AG04450 (cell line): ENCODE results near the gene CAPRIN1. TPM values are rescaled to one million over a fixed set of nuclear protein-coding genes. Genes with fewer than 3 reads are reported as not detected.
"Not testable (repeated sequence)": the region's sequence is repeated elsewhere in the genome, so short reads cannot be mapped to it uniquely, and the experiment has no call there.

Source experiments
- CTCF ChIA-PET: fragments of 300-600, 350-600 bp; formaldehyde crosslinking; extraction: SDS; loops from one replicate; lab custom pipeline; 2022; ENCODE audit warnings: antibody characterized with exemption, inconsistent platforms; lab: Charles Lee
- POLR2A ChIA-PET: fragments of 350-600 bp; formaldehyde crosslinking; extraction: SDS; loops from one replicate; lab custom pipeline; 2021; ENCODE audit warnings: antibody characterized with exemption, inconsistent platforms; lab: Yijun Ruan, JAX
- DNase-seq: peaks from one replicate; pipeline ENCODE4 v3.0.0-alpha.2; 2011; ENCODE audit warnings: low read depth, low spot score
- H3K27ac ChIP-seq: one replicate; pipeline ENCODE4 v1.5.1; 2012; ENCODE audit warnings: low read depth, low read length, control low read depth
- H3K27me3 ChIP-seq: one replicate; pipeline ENCODE4 v1.6.0; 2012; ENCODE audit warnings: low read length; ENCODE audit not compliant: control insufficient read depth, insufficient read depth
- H3K4me3 ChIP-seq: 2 replicates; pipeline ENCODE4 v1.5.1; 2011; ENCODE audit warnings: mild to moderate bottlenecking, low read depth, low read length, control low read depth
- H3K9me3 ChIP-seq: 2 replicates; pipeline ENCODE4 v1.5.1; 2012; ENCODE audit warnings: low read length; ENCODE audit not compliant: control insufficient read depth, insufficient read depth
- polyA plus RNA-seq: library from polyadenylated mRNA; depleted of rRNA; stranded (reverse); fragments of >200 nt; gene quantifications from 2 replicates; pipeline ENCODE4 v1.2.3, GENCODE V29; 2011
- TF ChIP-seq, protein P1 (sequence below): IDR thresholded peaks from 2 replicates; pipeline ENCODE4 v1.5.1; 2011; ENCODE audit warnings: low read depth, low read length, control low read depth, inconsistent platforms

CAPRIN1 gene
- polyA plus RNA-seq, 1 experiment = 251 TPM

GRCh38 chr11:34065505-34066203 is 14.1 kb downstream of the CAPRIN1 start:
- CTCF ChIA-PET = no interaction called here

DNA sequence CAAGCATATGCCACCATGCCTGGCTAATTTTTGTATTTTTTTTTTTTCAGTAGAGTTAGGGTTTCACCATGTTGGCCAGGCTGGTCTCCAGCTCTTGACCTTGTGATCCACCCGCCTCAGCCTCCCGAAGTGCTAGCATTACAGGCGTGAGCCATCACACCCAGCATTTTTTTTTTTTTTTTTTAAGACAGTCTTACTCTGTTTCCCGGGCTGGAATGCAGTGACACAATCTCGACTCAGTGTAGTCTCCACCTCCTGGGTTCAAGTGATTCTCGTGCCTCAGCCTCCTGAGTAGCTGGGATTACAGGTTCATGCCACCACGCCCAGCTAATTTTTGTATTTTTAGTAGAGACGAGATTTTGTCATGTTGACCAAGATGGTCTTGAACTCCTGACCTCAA is 15.2 kb downstream of the CAPRIN1 start:
- CTCF ChIA-PET, H3K27me3 ChIP-seq, POLR2A ChIA-PET, H3K9me3 ChIP-seq, DNase-seq, H3K27ac ChIP-seq, H3K4me3 ChIP-seq: not testable (repeated sequence)

More at GRCh38 chr11:34065505-34066203, 14.1 kb downstream of the CAPRIN1 start:
- no peak for DNase-seq
- H3K4me3 ChIP-seq = no peak overlapping the region
- H3K27ac ChIP-seq = peak overlapping the region; percentile 41
- H3K9me3 ChIP-seq = no peaks in the 10 kb centered on the region
- POLR2A ChIA-PET = no interaction called here
- H3K27me3 ChIP-seq = no peaks in the 10 kb centered on the region
- TF ChIP-seq, protein P1, sequence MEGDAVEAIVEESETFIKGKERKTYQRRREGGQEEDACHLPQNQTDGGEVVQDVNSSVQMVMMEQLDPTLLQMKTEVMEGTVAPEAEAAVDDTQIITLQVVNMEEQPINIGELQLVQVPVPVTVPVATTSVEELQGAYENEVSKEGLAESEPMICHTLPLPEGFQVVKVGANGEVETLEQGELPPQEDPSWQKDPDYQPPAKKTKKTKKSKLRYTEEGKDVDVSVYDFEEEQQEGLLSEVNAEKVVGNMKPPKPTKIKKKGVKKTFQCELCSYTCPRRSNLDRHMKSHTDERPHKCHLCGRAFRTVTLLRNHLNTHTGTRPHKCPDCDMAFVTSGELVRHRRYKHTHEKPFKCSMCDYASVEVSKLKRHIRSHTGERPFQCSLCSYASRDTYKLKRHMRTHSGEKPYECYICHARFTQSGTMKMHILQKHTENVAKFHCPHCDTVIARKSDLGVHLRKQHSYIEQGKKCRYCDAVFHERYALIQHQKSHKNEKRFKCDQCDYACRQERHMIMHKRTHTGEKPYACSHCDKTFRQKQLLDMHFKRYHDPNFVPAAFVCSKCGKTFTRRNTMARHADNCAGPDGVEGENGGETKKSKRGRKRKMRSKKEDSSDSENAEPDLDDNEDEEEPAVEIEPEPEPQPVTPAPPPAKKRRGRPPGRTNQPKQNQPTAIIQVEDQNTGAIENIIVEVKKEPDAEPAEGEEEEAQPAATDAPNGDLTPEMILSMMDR = no peak; the same call in 1 of the 2 replicates

- ChIA-PET CTCF (no interaction called here), POLR2A (interaction anchor here (0.6 kb wide), 1 partner anchor 16 kb away, joined by 3 read pairs; no protein-coding TSS in a partner anchor)
- H3K4me3 ChIP-seq = no peak overlapping the region
- H3K27ac ChIP-seq = no peak overlapping the region
- H3K9me3 ChIP-seq = no peaks in the 10 kb centered on the region
- TF ChIP-seq, protein P1 = no peak
- DNase-seq = no peak
- H3K27me3 ChIP-seq = no peaks in the 10 kb centered on the region
Observed at GRCh38 chr11:34067383-34068065, 16.0 kb downstream of the CAPRIN1 start.

DNA sequence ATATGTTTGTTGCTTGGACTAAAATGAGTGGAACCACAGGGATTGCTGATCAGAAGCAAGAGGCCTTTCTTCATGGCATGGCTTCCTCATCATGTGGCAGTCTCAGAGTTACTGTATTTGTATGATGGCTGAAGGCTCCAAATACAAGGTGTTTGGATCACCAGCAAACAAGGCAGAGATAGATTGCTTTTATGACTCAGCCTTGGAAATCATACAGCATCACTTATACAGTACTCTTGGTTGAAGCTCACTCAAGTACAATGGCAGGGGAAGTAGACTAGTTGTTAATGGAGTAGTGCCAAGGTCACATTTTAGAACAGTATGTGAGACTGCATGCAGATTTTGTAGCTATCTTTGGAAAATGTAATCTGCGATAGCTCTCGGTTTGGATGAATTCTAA is 16.6 kb downstream of the CAPRIN1 start:
- Histone ChIP-seq H3K9me3 (no peaks in the 10 kb centered on the region), H3K27me3 (no peaks in the 10 kb centered on the region), H3K27ac (no peak overlapping the region), H3K4me3 (no peak overlapping the region)
- DNase-seq = no peak
- TF ChIP-seq, protein P1 = no peak
- POLR2A ChIA-PET = interaction anchor here (0.5 to 1.1 kb wide), 4 partner anchors 9 to 86 kb away, joined by 3 to 11 read pairs (median 3); partner anchors contain the start of gene NAT10
- CTCF ChIA-PET = no interaction called here

- DNase-seq, POLR2A ChIA-PET, CTCF ChIA-PET, H3K27ac ChIP-seq, H3K4me3 ChIP-seq, H3K9me3 ChIP-seq, H3K27me3 ChIP-seq: not testable (repeated sequence)
Observed at GRCh38 chr11:34071306-34071705, 19.8 kb downstream of the CAPRIN1 start.

DNA sequence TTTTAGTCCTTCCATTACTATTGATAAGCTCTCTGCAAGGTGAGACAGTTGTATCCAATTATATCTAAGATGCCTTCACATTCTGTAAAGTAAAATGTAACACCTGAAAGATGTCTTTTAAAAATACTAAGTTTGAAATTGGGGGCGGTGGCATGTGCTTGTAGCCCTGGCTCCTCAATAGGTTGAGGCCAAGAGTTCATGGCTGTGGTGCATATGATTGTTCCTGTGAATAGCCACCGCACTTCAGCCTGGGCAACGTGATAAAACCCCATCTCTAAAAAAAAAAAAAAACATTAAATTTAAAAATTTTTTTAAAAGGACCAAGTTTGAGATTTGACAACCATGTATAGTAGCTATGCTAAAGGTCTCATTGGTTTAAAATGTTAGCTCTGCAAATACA is 20.5 kb downstream of the CAPRIN1 start:
- no peak for DNase-seq
- ChIA-PET POLR2A (no interaction called here), CTCF (no interaction called here)
- Histone ChIP-seq H3K27me3 (no peaks in the 10 kb centered on the region), H3K4me3 (no peak overlapping the region), H3K27ac (no peak overlapping the region), H3K9me3 (no peaks in the 10 kb centered on the region)
- TF ChIP-seq, protein P1 = no peak
